GM21526 (cell line): ENCODE results near the gene SNCB.

Experiments
- ATAC-seq: cut with Tn5 transposase; IDR thresholded peaks from one replicate; pipeline ENCODE4 v1.9.1; 2021; ENCODE audit warnings: moderate library complexity; ENCODE audit not compliant: unreplicated experiment, low FRiP score

Gene SNCB

GRCh38 chr5:176646049-176646706, 15.8 kb upstream of the SNCB start:
- no peak for ATAC-seq

DNA sequence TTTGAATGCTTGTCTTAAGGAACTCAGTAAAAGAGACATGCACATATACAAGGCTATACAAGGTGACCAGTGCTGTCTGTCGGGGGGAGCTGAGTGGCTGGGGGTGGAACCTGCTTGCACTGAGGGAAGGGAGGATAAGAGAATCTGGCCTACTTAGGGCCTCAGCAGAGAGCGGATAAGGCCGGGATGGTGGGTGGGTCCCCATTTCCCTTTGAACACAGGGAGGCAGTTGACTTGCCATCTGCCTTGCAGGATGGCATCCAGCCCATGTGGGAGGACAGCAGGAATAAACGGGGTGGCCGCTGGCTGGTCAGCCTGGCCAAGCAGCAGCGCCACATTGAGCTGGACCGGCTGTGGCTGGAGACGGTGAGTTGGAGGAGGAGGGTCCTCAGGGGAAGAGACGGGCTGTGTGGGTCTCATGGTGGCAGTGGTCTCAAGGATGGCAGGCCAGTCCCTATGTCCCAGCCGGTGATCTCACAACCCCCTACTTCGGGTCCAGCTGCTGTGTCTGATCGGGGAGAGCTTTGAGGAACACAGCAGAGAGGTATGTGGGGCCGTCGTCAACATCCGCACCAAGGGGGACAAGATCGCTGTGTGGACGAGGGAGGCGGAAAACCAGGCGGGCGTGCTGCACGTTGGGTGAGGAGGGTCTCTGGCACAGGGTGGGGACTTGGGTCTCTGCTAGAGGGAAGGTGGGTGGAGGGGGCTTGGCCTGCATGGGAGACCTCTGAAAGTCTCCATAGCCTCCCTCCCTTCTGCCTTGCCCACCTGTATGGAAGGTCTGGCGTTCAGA, 14.7 kb upstream of the SNCB start:
- no peak for ATAC-seq

GRCh38 chr5:176644294-176644693, 14.0 kb upstream of the SNCB start:
- ATAC-seq = no peak

- ATAC-seq = no peak
Observed at GRCh38 chr5:176643491-176644219, 13.3 kb upstream of the SNCB start.

DNA sequence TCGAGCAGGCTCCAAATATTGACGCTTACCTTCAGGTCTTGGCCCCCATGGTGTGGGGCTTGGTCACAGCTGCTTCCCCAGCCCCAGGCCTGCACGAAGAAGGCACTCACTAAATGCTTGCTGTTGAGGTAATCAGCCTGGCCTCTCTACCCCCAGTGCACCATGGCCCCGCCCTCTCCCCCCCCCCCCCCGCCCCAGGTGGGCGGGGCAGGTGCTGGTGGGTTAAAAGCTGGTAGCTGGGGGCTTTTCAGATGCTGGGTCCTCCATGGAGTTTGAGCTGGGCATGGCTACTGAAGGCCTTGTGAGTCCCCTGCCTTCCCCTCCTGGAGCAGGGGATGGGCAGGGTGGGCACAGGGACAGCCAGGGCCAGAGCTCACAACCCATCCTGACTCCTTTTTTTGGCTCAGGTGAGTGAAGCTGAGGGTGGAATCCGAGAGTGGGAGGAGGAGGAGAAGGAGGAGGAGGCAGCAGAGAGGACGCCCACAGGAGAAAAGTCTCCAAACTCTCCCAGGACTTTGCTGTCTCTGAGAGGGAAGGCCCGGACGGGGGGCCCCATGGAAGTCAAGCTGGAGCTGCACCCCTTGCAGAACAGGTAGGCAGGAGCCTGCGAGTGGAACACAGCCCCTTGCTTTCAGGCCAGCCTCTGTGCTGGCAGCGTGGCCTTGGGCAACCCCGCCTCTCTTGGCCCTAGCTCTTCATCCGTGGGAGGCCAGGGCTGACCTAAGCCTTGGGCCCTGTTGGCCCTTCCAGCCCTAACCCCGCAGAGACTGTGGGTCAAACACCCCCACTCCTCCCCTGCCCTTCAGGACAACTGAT, 12.5 kb upstream of the SNCB start:
- ATAC-seq = no peak

DNA sequence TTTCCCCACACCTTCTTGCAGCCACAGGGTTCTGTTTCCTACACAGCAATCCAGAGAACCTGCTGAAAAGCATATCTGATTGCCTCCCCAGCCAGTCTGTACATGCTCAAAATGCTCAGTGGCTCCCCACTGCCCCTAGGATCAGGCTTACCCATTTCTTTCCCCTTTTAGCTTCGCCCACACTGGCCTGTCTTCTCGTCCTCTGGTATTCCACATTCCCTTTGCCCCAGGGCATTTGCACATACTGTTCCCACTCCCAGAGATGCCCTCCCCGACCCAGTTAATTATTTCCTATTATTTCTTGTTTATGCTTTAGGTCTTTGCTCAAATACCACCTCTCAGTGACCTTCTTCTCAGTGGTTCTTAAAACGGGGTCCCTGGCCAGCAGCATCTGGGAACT, 10.3 kb upstream of the SNCB start:
- ATAC-seq = no peak

DNA sequence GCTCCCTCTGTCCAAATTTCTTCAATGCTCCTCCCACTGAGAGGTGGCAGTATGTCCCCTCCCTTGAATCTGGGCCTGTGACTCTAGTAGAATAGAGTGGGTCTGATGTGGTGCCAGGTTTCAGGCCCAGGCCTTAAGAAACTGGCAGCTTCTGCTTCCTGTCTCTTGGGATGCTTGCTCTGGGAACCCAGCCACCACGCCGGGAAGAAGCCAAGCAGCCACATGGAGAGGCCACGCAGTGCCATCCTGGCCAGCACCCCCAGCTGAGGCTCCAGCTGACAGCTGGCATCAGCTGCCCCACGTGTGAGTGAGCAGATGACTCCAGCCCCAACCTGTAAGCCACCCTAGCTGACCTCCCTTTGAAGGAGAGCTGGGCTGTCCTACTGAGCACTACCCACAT, 9.6 kb upstream of the SNCB start:
- no peak for ATAC-seq

DNA sequence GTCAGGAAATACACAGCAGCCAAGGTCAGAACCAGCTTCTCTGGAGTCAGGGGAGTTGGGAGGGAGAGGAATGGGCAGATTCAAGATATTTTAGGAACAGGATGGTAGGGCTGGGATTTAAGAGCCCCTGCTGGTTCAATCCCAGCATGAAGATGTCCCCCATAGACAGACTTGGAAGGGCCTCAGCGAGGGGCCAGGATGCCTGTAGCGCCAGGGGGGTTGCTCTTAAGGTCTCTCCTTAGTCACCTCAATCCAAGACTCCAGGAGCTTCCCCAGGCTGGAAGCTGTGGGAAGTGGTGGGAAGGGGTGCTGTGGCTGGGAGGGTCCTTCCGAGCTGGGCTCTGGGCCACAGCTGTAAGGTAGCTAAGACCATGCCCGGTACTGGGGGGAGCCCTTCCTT, 8.9 kb upstream of the SNCB start:
- ATAC-seq = no peak

DNA sequence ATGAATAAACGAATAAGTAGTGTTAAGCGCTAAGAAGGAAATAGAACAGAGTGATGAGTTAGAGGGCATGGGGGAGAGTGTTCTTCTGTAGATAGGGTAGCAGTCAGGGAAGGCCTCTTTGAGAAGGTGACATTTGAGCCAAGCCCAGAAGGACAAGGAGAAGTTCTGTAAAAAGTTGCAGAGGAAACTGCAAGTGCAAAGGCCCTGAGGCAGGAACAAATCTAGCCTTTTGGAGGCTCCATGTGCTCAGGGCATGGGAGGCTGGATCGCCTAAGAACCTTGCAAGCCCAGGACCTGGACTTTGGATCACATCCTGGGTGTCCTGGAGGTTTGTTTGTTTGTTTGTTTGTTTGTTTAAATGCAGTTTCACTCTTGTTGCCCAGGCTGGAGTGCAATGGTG, 8.1 kb upstream of the SNCB start:
- no peak for ATAC-seq

DNA sequence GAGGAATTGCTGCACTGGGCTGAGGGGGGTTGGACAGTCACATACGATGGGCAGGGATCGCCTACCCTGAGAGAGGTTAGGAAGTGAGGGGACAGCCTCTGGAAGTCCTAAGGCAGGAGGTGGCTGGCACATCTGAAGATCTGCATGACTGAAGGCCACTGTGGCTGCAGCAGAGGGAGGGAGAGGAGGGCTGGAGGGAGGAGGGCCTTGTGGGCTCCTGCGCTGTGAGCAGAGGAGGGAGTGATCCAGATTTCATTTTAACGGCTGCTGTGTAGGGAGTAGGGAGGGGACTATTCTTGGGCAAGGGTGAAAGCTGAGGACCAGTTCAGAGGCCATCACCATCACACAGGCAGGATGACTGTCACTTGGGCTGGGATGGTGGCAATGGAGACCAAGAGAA, 7.2 kb upstream of the SNCB start:
- no peak for ATAC-seq

DNA sequence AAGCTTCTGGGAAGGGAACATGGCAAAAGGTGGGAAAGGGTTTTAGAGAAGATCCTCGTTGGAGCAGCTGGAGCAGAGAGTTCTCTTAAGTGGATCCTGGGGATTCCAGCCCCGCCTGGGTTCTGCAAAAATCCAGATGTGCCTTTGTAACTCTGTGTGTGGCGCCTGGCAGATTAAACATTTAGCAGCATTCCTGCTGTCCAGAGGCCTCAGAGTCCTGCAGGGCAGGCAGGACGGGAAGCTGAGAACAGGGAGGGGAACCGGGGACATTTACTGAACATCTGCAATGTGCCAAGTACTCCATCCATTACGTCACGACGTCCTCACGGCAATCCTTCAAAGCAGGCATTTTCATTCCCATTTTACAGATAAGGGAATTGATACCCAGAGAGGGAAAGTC, 6.1 kb upstream of the SNCB start:
- no peak for ATAC-seq

- ATAC-seq = no peak
Observed at GRCh38 chr5:176633598-176633997, 3.3 kb upstream of the SNCB start.

DNA sequence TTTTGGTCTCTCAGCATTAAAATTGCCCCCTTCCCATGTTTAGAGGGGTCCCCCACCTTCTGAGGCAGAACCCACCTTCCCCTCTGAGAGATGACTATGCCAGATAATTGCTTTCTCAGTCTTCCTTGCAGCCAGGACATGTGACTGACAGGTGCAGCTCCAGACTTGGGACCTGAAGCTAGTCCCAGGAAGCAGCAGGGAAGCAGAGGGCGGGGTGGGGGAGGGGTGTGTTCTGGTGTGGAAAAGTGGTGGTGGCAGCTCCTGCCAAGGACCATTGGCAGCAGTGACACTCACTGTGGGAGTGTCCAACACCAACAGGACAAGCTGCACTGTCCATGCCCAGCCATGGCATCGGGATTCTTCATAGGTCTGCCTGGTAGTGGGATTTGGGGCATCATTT, 2.4 kb upstream of the SNCB start:
- no peak for ATAC-seq

DNA sequence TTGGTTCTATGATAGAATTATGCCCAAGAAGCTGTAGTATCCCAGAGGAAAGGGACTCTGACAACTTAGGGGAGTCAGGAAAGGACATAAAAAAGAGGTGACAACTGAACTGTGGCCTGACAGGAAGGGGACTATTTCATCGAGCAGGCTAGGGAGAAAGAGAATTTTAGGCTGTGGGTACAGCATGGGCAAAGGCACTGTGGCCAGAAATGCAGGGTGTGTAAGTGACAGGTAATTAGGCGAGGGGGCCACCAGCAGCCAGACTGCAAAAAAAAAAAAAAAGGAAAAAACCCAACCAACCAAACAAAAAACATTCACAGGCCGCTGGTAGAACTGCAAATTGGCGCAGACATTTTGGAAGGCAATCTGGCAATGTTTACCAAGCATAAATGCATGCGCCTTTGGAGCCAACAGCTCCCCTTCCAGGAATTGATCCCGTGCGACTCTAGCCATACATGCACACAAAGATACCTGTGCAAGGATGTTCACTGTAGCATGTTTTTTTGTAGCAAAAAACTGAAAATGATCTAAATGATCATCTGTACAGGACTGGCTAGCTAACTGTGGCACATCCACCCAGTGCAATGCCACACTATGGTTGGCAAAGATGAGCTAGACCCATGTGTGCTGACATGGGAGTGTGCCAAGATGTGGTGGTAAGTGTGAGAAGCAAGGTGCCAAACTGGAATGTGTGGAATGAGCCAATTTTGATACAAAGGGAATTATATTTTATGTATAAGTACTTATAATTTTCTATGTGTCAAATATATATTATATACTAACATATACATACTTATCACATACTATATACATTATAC, 1.3 kb upstream of the SNCB start:
- ATAC-seq = no peak

GRCh38 chr5:176630681-176631222, 418 bp upstream of the SNCB start:
- no peak for ATAC-seq

DNA sequence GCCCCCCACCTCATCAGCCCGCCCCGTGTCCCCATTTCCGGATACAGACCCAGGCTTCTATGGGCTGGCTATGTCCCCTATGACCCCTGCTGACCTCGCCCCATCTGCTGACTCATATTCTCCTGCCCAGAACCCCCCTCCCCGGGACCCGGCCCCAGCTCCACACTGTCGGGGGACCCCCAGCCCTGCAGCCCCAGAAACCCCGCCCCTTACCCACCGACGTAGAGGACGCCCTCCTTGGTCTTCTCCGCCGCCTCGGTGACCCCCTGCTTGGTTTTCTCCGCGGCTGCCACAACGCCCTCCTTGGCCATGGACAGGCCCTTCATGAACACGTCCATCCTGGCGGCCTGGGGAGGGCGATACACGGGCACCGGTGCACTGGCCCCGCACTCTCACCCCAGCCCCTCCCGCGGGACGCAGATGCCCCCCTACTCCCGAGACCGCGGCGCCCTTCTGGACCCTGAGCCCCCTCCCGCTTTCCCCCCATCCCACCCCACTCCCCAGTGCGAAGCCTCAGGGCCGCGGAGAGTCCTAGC, 949 bp downstream of the SNCB start:
- ATAC-seq = no peak

- ATAC-seq = no peak
Observed at GRCh38 chr5:176628406-176629228, 1.7 kb downstream of the SNCB start.

- no peak for ATAC-seq
Observed at GRCh38 chr5:176627582-176627981, 2.8 kb downstream of the SNCB start.

- no peak for ATAC-seq
Observed at GRCh38 chr5:176626876-176627236, 3.5 kb downstream of the SNCB start.
